ENCODE results near the gene KCNC3.

DNA sequence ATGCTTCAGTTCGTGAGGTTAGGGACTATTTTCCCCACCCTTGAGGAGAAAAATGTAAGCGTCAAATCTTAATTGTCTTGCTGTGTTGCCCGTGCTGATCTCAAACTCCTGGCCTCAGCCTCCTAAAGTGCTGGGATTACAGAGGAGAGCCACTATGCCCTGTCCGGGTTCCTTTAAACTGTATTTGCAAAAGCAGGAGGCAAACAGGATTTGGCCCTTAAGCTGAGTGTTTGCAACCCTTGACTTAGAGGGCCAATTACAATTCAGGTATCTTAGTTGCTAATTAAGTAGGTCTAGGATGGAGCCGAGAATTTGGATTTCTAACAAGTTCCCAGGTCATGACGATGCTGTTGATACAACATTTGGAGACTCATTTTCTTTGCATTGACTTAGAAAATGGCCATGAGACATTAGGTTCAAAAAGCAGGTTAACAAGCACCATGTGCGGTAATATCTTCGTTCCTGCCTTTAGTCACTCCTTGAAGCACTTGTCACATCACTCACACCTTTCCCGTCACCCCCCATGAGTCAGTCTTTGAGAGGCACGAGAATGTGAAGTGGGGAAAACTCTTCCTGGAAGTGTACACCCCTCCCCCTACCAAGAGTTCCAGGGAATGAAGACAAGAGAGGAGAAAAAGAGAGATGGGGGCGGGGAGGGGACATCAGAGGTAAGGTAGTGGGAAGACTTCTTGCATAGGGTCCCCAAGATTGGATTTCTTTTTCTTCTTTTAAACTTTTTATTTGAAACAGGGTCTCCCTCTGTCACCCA, 33.7 kb upstream of the KCNC3 start:
- TF ChIP-seq CTCF (conservative IDR thresholded peaks at IDR 0.05; ENCODE audit: low read length) (no peak), EZH2phosphoT487 (IDR thresholded peaks at IDR 0.05; ENCODE audit: borderline replicate concordance) (no peak)

Measured in Loucy (cell line).